Progenitor cell of endocrine pancreas (in vitro differentiated cells): Measurements from ENCODE around the gene GIPC1. TPM values are rescaled to one million over a fixed set of nuclear protein-coding genes. Genes with fewer than 3 reads are reported as not detected.

Source experiments
- DNase-seq: peaks from one replicate; pipeline ENCODE4 v3.0.0; 2021; ENCODE audit warnings: low spot score; ENCODE audit not compliant: unreplicated experiment
- H3K27ac Mint-ChIP-seq: 2 replicates; pipeline ENCODE4 v1.8.0; 2021; ENCODE audit warnings: mild to moderate bottlenecking, moderate library complexity, mixed read lengths
- H3K27me3 Mint-ChIP-seq: 2 replicates; pipeline ENCODE4 v1.8.0; 2021; ENCODE audit warnings: mixed read lengths
- H3K36me3 Mint-ChIP-seq: 2 replicates; pipeline ENCODE4 v1.8.0; 2022; ENCODE audit warnings: mixed read lengths; ENCODE audit not compliant: insufficient read depth
- H3K4me1 Mint-ChIP-seq: 2 replicates; pipeline ENCODE4 v1.8.0; 2021; ENCODE audit warnings: low read depth, mixed read lengths
- H3K4me3 Mint-ChIP-seq: 2 replicates; pipeline ENCODE4 v1.8.0; 2021; ENCODE audit warnings: low read depth, mild to moderate bottlenecking, moderate library complexity, mixed read lengths
- H3K9me3 Mint-ChIP-seq: 2 replicates; pipeline ENCODE4 v1.8.0; 2021; ENCODE audit warnings: low read depth, mixed read lengths
- CTCF ChIP-seq: fragments of 200-600 bp; sonication (generic); IDR thresholded peaks from one replicate; pipeline ENCODE4 v1.5.0; 2021; ENCODE audit warnings: antibody characterized with exemption, mild to moderate bottlenecking; ENCODE audit not compliant: unreplicated experiment
- total RNA-seq: library from RNA; stranded (reverse); gene quantifications from 2 replicates; pipeline ENCODE4 v1.2.1, GENCODE V29; 2021

GIPC1 gene
- total RNA-seq, 1 donor from 2014 or later: 66.5 TPM

DNA sequence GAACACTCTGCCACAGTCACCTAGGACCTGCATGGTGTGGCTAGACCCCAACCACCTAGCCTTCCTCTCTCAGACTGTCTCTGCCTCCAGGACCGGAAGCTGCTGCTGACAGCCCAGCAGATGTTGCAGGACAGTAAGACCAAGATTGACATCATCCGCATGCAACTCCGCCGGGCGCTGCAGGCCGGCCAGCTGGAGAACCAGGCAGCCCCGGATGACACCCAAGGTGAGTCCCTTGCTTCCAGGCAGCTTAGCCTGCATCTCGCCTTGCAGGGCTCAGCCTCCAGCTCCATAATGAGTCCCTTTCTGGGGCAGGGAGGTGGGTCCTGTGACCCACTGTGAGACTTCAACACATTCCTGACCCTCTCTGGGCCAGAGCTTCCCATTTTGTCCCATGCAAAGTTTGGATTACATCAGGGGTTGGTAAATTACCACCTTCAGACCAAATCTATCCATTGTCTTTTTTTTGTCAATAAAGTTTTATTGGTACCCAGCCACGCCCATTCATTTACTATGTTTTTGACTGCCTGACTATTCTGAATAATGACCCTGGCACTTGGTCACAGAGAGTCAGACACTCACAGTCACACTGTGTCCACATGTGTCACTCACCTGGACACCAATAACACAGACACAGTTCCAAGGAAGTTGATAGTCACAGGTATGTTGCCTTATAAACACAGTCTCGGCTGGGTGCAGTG, 49.4 kb downstream of the GIPC1 start:
- DNase-seq: no peak
- no peak overlapping the region for H3K27ac Mint-ChIP-seq
- H3K36me3 Mint-ChIP-seq: peaks cover 37% of the 10 kb centered on the region
- H3K4me1 Mint-ChIP-seq: no peaks in the 10 kb centered on the region
- H3K27me3 Mint-ChIP-seq: no peaks in the 10 kb centered on the region
- no peaks in the 10 kb centered on the region for H3K9me3 Mint-ChIP-seq
- H3K4me3 Mint-ChIP-seq: no peak overlapping the region
- TF ChIP-seq CTCF: no peak

DNA sequence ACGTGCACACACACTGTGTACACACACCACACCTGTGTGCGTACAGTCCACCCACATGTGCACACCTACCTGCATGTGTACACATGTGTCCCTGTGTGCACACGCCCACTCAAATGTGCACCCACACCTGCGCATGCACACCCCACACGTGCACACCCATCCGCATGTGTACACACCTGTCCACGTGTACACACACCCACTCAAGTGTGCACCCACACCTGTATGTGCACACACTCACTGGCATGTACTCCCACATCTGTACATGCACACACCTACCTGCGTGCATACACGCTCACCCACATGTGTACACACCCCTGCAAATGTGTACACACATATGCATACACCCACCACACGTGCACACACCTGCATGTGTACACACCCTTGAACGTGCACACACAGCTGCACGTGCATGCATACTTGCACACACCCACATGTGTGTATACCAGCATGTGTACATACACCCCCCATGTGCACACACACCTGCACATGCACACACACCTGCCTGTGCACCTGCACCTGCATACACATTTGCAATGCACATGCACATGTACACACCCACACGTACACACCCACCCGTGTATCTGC, 52.2 kb downstream of the GIPC1 start:
- no peak overlapping the region for H3K27ac Mint-ChIP-seq
- H3K36me3 Mint-ChIP-seq: peaks cover 25% of the 10 kb centered on the region
- H3K4me1 Mint-ChIP-seq: peaks cover 3% of the 10 kb centered on the region
- no peak for TF ChIP-seq CTCF
- no peak for DNase-seq
- H3K4me3 Mint-ChIP-seq: no peak overlapping the region
- H3K27me3 Mint-ChIP-seq: no peaks in the 10 kb centered on the region
- no peaks in the 10 kb centered on the region for H3K9me3 Mint-ChIP-seq

GRCh38 chr19:14442891-14443631, 52.9 kb downstream of the GIPC1 start:
- H3K36me3 Mint-ChIP-seq: peaks cover 22% of the 10 kb centered on the region

DNA sequence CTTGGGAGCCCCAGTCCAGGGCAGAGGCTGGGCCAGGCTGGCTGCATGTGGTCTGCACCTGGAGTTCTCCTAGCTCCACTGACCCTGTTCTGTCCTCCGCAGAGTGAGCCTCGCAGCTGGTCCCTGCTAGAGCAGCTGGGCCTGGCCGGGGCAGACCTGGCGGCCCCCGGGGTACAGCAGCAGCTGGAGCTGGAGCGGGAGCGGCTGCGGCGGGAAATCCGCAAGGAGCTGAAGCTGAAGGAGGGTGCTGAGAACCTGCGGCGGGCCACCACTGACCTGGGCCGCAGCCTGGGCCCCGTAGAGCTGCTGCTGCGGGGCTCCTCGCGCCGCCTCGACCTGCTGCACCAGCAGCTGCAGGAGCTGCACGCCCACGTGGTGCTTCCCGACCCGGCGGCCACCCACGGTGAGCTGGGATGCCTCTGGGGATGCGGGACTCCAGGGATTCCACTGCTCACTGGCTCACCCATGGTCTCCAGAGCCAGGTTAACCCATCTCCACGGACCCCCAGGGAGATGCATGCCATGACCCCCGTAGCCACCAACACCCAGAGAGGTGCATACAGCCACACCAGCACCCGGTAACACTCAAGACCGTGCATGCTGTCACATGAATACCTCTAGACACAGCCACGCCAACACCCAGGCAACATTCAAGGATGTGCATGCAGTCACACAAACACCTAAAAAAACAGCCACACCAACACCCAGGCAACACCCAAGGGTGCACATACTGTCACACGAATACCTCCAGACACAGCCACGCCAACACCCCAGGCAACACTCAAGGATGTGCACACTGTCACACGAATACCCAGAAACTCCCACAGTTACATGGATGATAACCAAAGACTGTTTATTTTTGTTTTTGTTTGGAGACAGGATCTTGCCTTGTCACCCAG, 54.6 kb downstream of the GIPC1 start:
- no peak overlapping the region for H3K27ac Mint-ChIP-seq
- no peak for TF ChIP-seq CTCF

More at GRCh38 chr19:14442891-14443631, 52.9 kb downstream of the GIPC1 start:
- TF ChIP-seq CTCF: no peak
- Mint-ChIP-seq H3K9me3 (no peaks in the 10 kb centered on the region), H3K4me1 (peaks cover 3% of the 10 kb centered on the region), H3K4me3 (no peak overlapping the region), H3K27ac (peak overlapping the region; percentile 16), H3K27me3 (no peaks in the 10 kb centered on the region)
- DNase-seq: no peak

GRCh38 chr19:14440049-14440448, 55.9 kb downstream of the GIPC1 start:
- H3K4me3 Mint-ChIP-seq: no peak overlapping the region
- no peaks in the 10 kb centered on the region for H3K27me3 Mint-ChIP-seq
- no peaks in the 10 kb centered on the region for H3K9me3 Mint-ChIP-seq
- no peak overlapping the region for H3K27ac Mint-ChIP-seq
- no peak for TF ChIP-seq CTCF
- peaks cover 12% of the 10 kb centered on the region for H3K36me3 Mint-ChIP-seq
- peaks cover 5% of the 10 kb centered on the region for H3K4me1 Mint-ChIP-seq
- DNase-seq: no peak

More for the DNA sequence above, 54.6 kb downstream of the GIPC1 start:
- Mint-ChIP-seq H3K36me3 (peaks cover 14% of the 10 kb centered on the region), H3K4me1 (peaks cover 3% of the 10 kb centered on the region), H3K4me3 (no peak overlapping the region), H3K9me3 (no peaks in the 10 kb centered on the region), H3K27me3 (no peaks in the 10 kb centered on the region)
- no peak for DNase-seq
